ENCODE results near the gene GPR160. TPM values are rescaled to one million over a fixed set of nuclear protein-coding genes. Genes with fewer than 3 reads are reported as not detected.

The GPR160 gene
- total RNA-seq, 1 experiment from 2014 or later = 9.9 TPM

GRCh38 chr3:170044271-170044670 lies 6.5 kb downstream of the GPR160 start:
- ChIA-PET CTCF (no interaction called here), POLR2A (no interaction called here), RAD21 (ENCODE audit: low non-redundant PET in 1 of 2, low total read pairs in 2 of 2, uncharacterized antibody in 2 of 2, unreplicated experiment in 2 of 2) (no interaction called here)
- H3K27ac ChIP-seq (ENCODE audit: low read depth, low read length) = no peak overlapping the region
- no peaks in the 10 kb centered on the region for H3K9me3 ChIP-seq (ENCODE audit: control insufficient read depth in 1 of 2, insufficient read depth in 1 of 2, low read depth in 1 of 2, low read length in 2 of 2)
- H3K27me3 ChIP-seq (ENCODE audit: insufficient read depth, low read length) = no peaks in the 10 kb centered on the region
- H3K4me2 ChIP-seq (ENCODE audit: low read length) = no peak overlapping the region
- TF ChIP-seq TCF7L2 (IDR thresholded peaks at IDR 0.05; ENCODE audit: borderline replicate concordance, extremely low read depth, insufficient read depth, insufficient read length) (no peak), MAX (IDR thresholded peaks at IDR 0.05) (no peak)
- TF ChIP-seq, protein P1, sequence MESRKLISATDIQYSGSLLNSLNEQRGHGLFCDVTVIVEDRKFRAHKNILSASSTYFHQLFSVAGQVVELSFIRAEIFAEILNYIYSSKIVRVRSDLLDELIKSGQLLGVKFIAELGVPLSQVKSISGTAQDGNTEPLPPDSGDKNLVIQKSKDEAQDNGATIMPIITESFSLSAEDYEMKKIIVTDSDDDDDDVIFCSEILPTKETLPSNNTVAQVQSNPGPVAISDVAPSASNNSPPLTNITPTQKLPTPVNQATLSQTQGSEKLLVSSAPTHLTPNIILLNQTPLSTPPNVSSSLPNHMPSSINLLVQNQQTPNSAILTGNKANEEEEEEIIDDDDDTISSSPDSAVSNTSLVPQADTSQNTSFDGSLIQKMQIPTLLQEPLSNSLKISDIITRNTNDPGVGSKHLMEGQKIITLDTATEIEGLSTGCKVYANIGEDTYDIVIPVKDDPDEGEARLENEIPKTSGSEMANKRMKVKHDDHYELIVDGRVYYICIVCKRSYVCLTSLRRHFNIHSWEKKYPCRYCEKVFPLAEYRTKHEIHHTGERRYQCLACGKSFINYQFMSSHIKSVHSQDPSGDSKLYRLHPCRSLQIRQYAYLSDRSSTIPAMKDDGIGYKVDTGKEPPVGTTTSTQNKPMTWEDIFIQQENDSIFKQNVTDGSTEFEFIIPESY (IDR thresholded peaks at IDR 0.05; ENCODE audit: extremely low read depth, insufficient replicate concordance, low read length) = no peak
- no peaks in the 10 kb centered on the region for H3K4me1 ChIP-seq (ENCODE audit: control insufficient read depth in 1 of 2, insufficient read depth in 2 of 2, low read length in 2 of 2)
- no peak overlapping the region for H3K9ac ChIP-seq (ENCODE audit: low read length)
- no peak overlapping the region for H2AFZ ChIP-seq (ENCODE audit: low read depth, low read length, poor library complexity, severe bottlenecking)
- H3K79me2 ChIP-seq (ENCODE audit: insufficient read depth, low read length) = no peaks in the 10 kb centered on the region
- DNase-seq (ENCODE audit: low read depth, low spot score) (no peak), ATAC-seq (no peak)
- intact Hi-C loops (cut with micrococcal nuclease) = no loop called here
- H3K4me3 ChIP-seq (replicated peaks in 1 of 2; ENCODE audit: low read depth in 1 of 2, low read length in 2 of 2) = no peak overlapping the region
- H3K36me3 ChIP-seq (ENCODE audit: control insufficient read depth in 1 of 2, insufficient read depth in 2 of 2, low read length in 2 of 2) = no peaks in the 10 kb centered on the region; a peak in 1 of 4 replicates
- no peaks in the 10 kb centered on the region for H4K20me1 ChIP-seq (ENCODE audit: insufficient read depth)
- no TSS peak for BruUV-seq (replicated peaks)
- no peaks in the 10 kb centered on the region for H3K9me2 ChIP-seq (ENCODE audit: insufficient read depth)

GRCh38 chr3:170044795-170045244 lies 7.0 kb downstream of the GPR160 start:
- Histone ChIP-seq H4K20me1 (ENCODE audit: insufficient read depth) (no peaks in the 10 kb centered on the region), H3K4me1 (ENCODE audit: control insufficient read depth in 1 of 2, insufficient read depth in 2 of 2, low read length in 2 of 2) (0 out of 4 replicates have a peak, but pooled peaks cover 0 to 2% of the 10 kb centered on the region in 2 experiments), H3K9me2 (ENCODE audit: insufficient read depth) (no peaks in the 10 kb centered on the region), H3K79me2 (ENCODE audit: insufficient read depth, low read length) (no peaks in the 10 kb centered on the region), H3K27ac (ENCODE audit: low read depth, low read length) (no peak overlapping the region), H2AFZ (ENCODE audit: low read depth, low read length, poor library complexity, severe bottlenecking) (no peak overlapping the region), H3K4me3 (replicated peaks in 1 of 2; ENCODE audit: low read depth in 1 of 2, low read length in 2 of 2) (no peak overlapping the region), H3K9ac (ENCODE audit: low read length) (no peak overlapping the region), H3K9me3 (ENCODE audit: control insufficient read depth in 1 of 2, insufficient read depth in 1 of 2, low read depth in 1 of 2, low read length in 2 of 2) (no peaks in the 10 kb centered on the region), H3K36me3 (ENCODE audit: control insufficient read depth in 1 of 2, insufficient read depth in 2 of 2, low read length in 2 of 2) (no peaks in the 10 kb centered on the region; a peak in 1 of 4 replicates), H3K4me2 (ENCODE audit: low read length) (no peak overlapping the region), H3K27me3 (ENCODE audit: insufficient read depth, low read length) (no peaks in the 10 kb centered on the region)
- ChIA-PET RAD21 (ENCODE audit: low non-redundant PET in 1 of 2, low total read pairs in 2 of 2, uncharacterized antibody in 2 of 2, unreplicated experiment in 2 of 2) (no interaction called here), POLR2A (interaction anchor here (0.7 kb wide), 1 partner anchor 328 kb away, joined by 5 read pairs; no protein-coding TSS in a partner anchor), CTCF (no interaction called here)
- no TSS peak for BruUV-seq (replicated peaks)
- no peak for ATAC-seq
- no peak for DNase-seq (ENCODE audit: low read depth, low spot score)
- intact Hi-C loops (cut with micrococcal nuclease) = no loop called here
- TF ChIP-seq, protein P2, sequence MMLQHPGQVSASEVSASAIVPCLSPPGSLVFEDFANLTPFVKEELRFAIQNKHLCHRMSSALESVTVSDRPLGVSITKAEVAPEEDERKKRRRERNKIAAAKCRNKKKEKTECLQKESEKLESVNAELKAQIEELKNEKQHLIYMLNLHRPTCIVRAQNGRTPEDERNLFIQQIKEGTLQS (IDR thresholded peaks at IDR 0.05) = no peak
- TF ChIP-seq, protein P3, sequence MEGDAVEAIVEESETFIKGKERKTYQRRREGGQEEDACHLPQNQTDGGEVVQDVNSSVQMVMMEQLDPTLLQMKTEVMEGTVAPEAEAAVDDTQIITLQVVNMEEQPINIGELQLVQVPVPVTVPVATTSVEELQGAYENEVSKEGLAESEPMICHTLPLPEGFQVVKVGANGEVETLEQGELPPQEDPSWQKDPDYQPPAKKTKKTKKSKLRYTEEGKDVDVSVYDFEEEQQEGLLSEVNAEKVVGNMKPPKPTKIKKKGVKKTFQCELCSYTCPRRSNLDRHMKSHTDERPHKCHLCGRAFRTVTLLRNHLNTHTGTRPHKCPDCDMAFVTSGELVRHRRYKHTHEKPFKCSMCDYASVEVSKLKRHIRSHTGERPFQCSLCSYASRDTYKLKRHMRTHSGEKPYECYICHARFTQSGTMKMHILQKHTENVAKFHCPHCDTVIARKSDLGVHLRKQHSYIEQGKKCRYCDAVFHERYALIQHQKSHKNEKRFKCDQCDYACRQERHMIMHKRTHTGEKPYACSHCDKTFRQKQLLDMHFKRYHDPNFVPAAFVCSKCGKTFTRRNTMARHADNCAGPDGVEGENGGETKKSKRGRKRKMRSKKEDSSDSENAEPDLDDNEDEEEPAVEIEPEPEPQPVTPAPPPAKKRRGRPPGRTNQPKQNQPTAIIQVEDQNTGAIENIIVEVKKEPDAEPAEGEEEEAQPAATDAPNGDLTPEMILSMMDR (IDR thresholded peaks at IDR 0.05 in 2 of 3, conservative IDR thresholded peaks at IDR 0.05 in 1 of 3; ENCODE audit: borderline replicate concordance in 1 of 3, insufficient read depth in 1 of 3, low read depth in 2 of 3, low read length in 2 of 3) = no peak
- TF ChIP-seq ELF1 (IDR thresholded peaks at IDR 0.05; ENCODE audit: borderline replicate concordance, low read depth) (no peak), TCF7L2 (IDR thresholded peaks at IDR 0.05; ENCODE audit: borderline replicate concordance, extremely low read depth, insufficient read depth, insufficient read length) (no peak), YY1 (IDR thresholded peaks at IDR 0.05; ENCODE audit: extremely low read depth, insufficient replicate concordance, low read depth, low read length) (no peak), SP1 (IDR thresholded peaks at IDR 0.05; ENCODE audit: low read depth) (no peak), ZFX (IDR thresholded peaks at IDR 0.05) (no peak), SIN3A (IDR thresholded peaks at IDR 0.05; ENCODE audit: low read depth) (no peak)
- TF ChIP-seq, protein P4, sequence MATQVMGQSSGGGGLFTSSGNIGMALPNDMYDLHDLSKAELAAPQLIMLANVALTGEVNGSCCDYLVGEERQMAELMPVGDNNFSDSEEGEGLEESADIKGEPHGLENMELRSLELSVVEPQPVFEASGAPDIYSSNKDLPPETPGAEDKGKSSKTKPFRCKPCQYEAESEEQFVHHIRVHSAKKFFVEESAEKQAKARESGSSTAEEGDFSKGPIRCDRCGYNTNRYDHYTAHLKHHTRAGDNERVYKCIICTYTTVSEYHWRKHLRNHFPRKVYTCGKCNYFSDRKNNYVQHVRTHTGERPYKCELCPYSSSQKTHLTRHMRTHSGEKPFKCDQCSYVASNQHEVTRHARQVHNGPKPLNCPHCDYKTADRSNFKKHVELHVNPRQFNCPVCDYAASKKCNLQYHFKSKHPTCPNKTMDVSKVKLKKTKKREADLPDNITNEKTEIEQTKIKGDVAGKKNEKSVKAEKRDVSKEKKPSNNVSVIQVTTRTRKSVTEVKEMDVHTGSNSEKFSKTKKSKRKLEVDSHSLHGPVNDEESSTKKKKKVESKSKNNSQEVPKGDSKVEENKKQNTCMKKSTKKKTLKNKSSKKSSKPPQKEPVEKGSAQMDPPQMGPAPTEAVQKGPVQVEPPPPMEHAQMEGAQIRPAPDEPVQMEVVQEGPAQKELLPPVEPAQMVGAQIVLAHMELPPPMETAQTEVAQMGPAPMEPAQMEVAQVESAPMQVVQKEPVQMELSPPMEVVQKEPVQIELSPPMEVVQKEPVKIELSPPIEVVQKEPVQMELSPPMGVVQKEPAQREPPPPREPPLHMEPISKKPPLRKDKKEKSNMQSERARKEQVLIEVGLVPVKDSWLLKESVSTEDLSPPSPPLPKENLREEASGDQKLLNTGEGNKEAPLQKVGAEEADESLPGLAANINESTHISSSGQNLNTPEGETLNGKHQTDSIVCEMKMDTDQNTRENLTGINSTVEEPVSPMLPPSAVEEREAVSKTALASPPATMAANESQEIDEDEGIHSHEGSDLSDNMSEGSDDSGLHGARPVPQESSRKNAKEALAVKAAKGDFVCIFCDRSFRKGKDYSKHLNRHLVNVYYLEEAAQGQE (IDR thresholded peaks at IDR 0.05; ENCODE audit: low read depth) = no peak
